HL-60 (cell line): ENCODE results near the gene TMEM44.

Experiments
- POLR2AphosphoS5 ChIP-seq: IDR thresholded peaks from 2 replicates; pipeline ENCODE4 v1.6.1; 2012; ENCODE audit warnings: low read depth
- TF ChIP-seq, protein P1 (sequence below): IDR thresholded peaks from one replicate; pipeline ENCODE4 v1.5.1; 2011; ENCODE audit warnings: low read length, control low read depth, inconsistent platforms; ENCODE audit not compliant: insufficient read depth

DNA sequence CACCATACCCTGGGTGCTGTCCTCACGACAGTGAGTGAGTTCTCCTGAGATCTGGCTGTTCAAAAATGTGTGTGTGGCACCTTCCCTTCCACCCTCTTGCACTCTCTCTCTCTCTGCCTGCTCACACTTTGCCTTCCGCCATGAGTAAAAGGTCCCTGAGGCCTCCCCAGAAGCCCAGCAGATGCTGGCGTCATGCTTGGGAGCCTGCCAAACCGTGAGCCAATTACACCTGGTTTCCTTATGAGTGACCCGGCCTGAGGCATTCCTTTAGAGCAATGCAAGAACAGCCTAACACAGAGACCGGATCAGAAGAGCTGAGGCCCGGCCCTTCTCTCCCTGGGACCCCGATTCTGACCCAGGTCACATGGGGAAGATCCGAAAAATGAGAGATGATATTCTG lies 15.4 kb downstream of the TMEM44 start:
- TF ChIP-seq, protein P1, sequence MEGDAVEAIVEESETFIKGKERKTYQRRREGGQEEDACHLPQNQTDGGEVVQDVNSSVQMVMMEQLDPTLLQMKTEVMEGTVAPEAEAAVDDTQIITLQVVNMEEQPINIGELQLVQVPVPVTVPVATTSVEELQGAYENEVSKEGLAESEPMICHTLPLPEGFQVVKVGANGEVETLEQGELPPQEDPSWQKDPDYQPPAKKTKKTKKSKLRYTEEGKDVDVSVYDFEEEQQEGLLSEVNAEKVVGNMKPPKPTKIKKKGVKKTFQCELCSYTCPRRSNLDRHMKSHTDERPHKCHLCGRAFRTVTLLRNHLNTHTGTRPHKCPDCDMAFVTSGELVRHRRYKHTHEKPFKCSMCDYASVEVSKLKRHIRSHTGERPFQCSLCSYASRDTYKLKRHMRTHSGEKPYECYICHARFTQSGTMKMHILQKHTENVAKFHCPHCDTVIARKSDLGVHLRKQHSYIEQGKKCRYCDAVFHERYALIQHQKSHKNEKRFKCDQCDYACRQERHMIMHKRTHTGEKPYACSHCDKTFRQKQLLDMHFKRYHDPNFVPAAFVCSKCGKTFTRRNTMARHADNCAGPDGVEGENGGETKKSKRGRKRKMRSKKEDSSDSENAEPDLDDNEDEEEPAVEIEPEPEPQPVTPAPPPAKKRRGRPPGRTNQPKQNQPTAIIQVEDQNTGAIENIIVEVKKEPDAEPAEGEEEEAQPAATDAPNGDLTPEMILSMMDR = no peak
- no peak for TF ChIP-seq POLR2AphosphoS5
